ENCODE measurements around the gene ZNF362.
A peak's percentile ranks its signal among the peaks of the same experiment; 100 is the strongest.
"Not testable (repeated sequence)": the region's sequence is repeated elsewhere in the genome, so short reads cannot be mapped to it uniquely, and the experiment has no call there.

Gene ZNF362

GRCh38 chr1:33289858-33290154 lies 33.5 kb downstream of the ZNF362 start:
- no peak for DNase-seq

GRCh38 chr1:33290615-33291014 lies 34.3 kb downstream of the ZNF362 start:
- DNase-seq = not testable (repeated sequence)

GRCh38 chr1:33292726-33293340 lies 36.5 kb downstream of the ZNF362 start:
- no peak for DNase-seq

- no peak for DNase-seq
Measured at GRCh38 chr1:33294071-33295010, 38.0 kb downstream of the ZNF362 start.

GRCh38 chr1:33295023-33295422 lies 38.7 kb downstream of the ZNF362 start:
- no peak for DNase-seq

GRCh38 chr1:33295450-33296081 lies 39.3 kb downstream of the ZNF362 start:
- DNase-seq = peak; percentile 59

- no peak for DNase-seq
Measured at GRCh38 chr1:33296082-33296458, 39.8 kb downstream of the ZNF362 start.

GRCh38 chr1:33296824-33297223 lies 40.5 kb downstream of the ZNF362 start:
- DNase-seq = no peak

- no peak for DNase-seq
Measured at GRCh38 chr1:33297911-33298622, 41.8 kb downstream of the ZNF362 start.

- DNase-seq = no peak
Measured at GRCh38 chr1:33298623-33299277, 42.5 kb downstream of the ZNF362 start.

- DNase-seq = no peak
Measured at GRCh38 chr1:33299461-33300155, 43.3 kb downstream of the ZNF362 start.

- DNase-seq = no peak
Measured at GRCh38 chr1:33300673-33301072, 44.4 kb downstream of the ZNF362 start.

GRCh38 chr1:33301273-33301984 lies 45.1 kb downstream of the ZNF362 start:
- no peak for DNase-seq

GRCh38 chr1:33302325-33302724 lies 46.0 kb downstream of the ZNF362 start:
- DNase-seq = no peak

- DNase-seq = no peak
Measured at GRCh38 chr1:33305016-33305415, 48.7 kb downstream of the ZNF362 start.

- no peak for DNase-seq
Measured at GRCh38 chr1:33305816-33306652, 49.7 kb downstream of the ZNF362 start.

GRCh38 chr1:33306653-33307493 lies 50.6 kb downstream of the ZNF362 start:
- no peak for DNase-seq

GRCh38 chr1:33307494-33307864 lies 51.2 kb downstream of the ZNF362 start:
- DNase-seq = no peak

GRCh38 chr1:33309351-33309750 lies 53.1 kb downstream of the ZNF362 start:
- not testable (repeated sequence) for DNase-seq

GRCh38 chr1:33310702-33311101 lies 54.4 kb downstream of the ZNF362 start:
- no peak for DNase-seq
